Stimulated activated CD4-positive, alpha-beta T cell treated with anti-CD3 and anti-CD28 coated beads, Interleukin-15, amount 100 ng/mL, for 24 hours (primary cell): ENCODE measurements around the gene HRH1.
"Not testable (repeated sequence)": the region's sequence is repeated elsewhere in the genome, so short reads cannot be mapped to it uniquely, and the experiment has no call there.

Source experiments
- DNase-seq: peaks from one replicate; pipeline ENCODE4 v3.0.0-alpha.2; 2020

Gene HRH1

GRCh38 chr3:11245827-11246662 lies 91.8 kb downstream of the HRH1 start:
- no peak for DNase-seq

- no peak for DNase-seq
Measured at GRCh38 chr3:11246663-11246970, 92.3 kb downstream of the HRH1 start.

- DNase-seq: no peak
Measured at GRCh38 chr3:11247362-11247761, 93.1 kb downstream of the HRH1 start.

GRCh38 chr3:11248596-11248995 lies 94.3 kb downstream of the HRH1 start:
- DNase-seq: no peak

GRCh38 chr3:11250902-11251806 lies 96.9 kb downstream of the HRH1 start:
- DNase-seq: no peak

- no peak for DNase-seq
Measured at GRCh38 chr3:11251807-11252176, 97.5 kb downstream of the HRH1 start.

GRCh38 chr3:11254876-11255275 lies 100.6 kb downstream of the HRH1 start:
- DNase-seq: no peak

GRCh38 chr3:11255537-11255936 lies 101.2 kb downstream of the HRH1 start:
- not testable (repeated sequence) for DNase-seq

- DNase-seq: no peak
Measured at GRCh38 chr3:11258958-11259357, 104.7 kb downstream of the HRH1 start.

GRCh38 chr3:11260460-11260859 lies 106.2 kb downstream of the HRH1 start:
- DNase-seq: no peak

GRCh38 chr3:11269007-11269406 lies 114.7 kb downstream of the HRH1 start:
- DNase-seq: no peak

GRCh38 chr3:11271986-11272904 lies 118.0 kb downstream of the HRH1 start, which contains the start of gene ATG7:
Gene ATG7 (plus strand): TSS chr3:11272397. CDS start chr3:11298696, 26,299 bp downstream.
- peak; percentile 98 for DNase-seq

GRCh38 chr3:11272906-11273574 lies 118.7 kb downstream of the HRH1 start:
- no peak for DNase-seq

GRCh38 chr3:11273891-11274291 lies 119.6 kb downstream of the HRH1 start:
- no peak for DNase-seq

- no peak for DNase-seq
Measured at GRCh38 chr3:11274566-11275142, 120.4 kb downstream of the HRH1 start.

GRCh38 chr3:11275926-11276325 lies 121.6 kb downstream of the HRH1 start:
- no peak for DNase-seq

GRCh38 chr3:11276901-11277300 lies 122.6 kb downstream of the HRH1 start:
- no peak for DNase-seq

GRCh38 chr3:11282250-11283138 lies 128.2 kb downstream of the HRH1 start:
- no peak for DNase-seq

- no peak for DNase-seq
Measured at GRCh38 chr3:11283139-11283475, 128.8 kb downstream of the HRH1 start.

- DNase-seq: no peak
Measured at GRCh38 chr3:11284011-11284410, 129.7 kb downstream of the HRH1 start.

- DNase-seq: no peak
Measured at GRCh38 chr3:11285471-11285870, 131.2 kb downstream of the HRH1 start.
